ENCODE measurements around the gene PPP3CA. TPM values are rescaled to one million over a fixed set of nuclear protein-coding genes. Genes with fewer than 3 reads are reported as not detected.
A peak's percentile ranks its signal among the peaks of the same experiment; 100 is the strongest.

PPP3CA gene
- total RNA-seq, 2 experiments from 2014 or later: 24.6 to 25.9 TPM

DNA sequence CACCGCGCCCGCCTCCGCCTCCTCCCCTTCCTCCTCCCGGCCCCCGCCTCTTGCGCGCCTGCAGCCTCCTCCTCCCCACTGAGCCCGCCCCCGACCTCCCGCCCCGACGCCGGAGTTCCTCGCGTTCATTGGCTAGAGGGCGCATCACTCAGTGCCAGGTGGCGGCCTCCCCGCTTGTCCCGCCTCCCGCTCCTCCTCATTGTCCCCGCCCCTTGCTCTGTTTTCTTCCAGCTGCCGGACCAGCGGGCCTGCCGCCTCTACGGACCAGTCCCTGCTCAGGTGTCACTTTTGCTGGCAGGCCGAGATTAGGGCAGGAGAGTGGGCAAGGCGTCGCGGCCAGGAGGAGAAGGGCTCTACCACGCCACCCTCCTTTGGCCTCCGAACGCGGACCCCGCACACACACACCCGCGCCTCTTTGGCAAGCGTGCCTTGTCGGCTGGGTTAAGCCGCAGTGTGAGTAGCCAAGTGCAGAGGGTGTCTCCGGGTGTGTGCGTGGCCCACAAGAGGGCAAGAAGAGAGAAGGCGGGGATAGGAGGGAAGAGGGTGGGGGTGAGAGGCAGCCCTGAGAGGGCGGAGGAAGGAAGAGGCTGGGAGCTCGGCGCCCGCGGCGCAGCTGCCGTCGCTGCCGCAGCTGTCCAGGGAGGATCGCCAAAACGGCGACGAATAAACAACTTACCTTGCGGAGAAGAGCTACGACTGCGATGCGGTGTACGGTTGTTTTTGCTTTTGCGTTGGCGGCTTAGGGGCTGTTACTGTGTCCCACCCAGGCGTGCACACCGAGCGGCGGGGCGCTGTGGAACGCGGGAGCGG lies 436 bp upstream of the PPP3CA start:
- Mint-ChIP-seq H3K36me3 (ENCODE audit: low read depth) (peaks cover 8% of the 10 kb centered on the region), H3K4me3 (peak overlapping the region; percentile 97), H3K27me3 (peaks cover 44% of the 10 kb centered on the region), H3K4me1 (peaks cover 32% of the 10 kb centered on the region), H3K9me3 (no peaks in the 10 kb centered on the region), H3K27ac (peak overlapping the region; percentile 92)
- DNase-seq: peak; percentile 98
- ChIA-PET CTCF (interaction anchor here (0.6 to 1.1 kb wide), 3 partner anchors 22 to 360 kb away, joined by 3 read pairs; no protein-coding TSS in a partner anchor), POLR2A (no interaction called here)

DNA sequence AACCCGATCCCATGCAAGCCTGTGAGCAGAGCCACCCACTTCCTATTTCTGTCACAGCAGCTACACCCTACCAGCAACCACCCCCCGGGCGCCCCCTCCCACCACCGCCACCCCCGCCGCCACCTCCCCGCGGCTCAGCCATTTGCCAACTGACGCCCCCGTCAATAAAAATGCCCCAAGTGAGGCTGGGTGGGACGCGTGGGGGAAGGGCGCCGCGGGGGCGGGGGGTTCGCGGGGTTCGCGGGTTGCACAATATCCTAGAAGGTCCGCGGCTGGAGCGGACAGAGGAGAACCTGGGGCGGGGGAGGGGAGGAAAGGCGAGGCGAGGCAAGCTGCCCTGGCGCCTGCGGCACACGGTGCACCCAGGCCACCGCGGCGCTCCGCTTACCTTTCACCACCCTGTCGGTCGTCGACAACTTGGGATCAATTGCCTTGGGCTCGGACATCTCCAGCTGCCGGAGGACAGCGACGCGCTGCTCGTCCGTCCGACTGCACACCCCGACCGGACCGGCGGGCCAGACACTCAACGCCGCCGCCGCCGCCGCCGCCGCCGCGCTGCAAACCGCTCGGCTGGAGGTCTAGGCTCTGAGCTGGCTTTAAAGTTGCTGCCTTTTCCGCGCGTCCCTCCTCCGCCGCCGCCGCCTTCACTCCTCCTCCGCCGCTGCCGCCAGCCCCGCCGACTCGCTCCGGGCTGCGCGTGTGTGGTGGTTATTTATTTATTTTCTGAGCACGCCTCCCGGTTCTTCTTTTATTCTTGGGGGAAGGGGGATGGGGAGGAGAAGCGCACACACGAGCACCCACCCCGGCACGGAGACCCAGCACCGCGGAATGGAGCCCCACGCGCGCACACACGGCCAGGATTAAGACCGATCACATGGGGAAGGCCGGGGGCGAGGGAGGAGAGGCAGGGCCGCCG lies 717 bp downstream of the PPP3CA start:
- Mint-ChIP-seq H3K27ac (peak overlapping the region; percentile 92), H3K36me3 (ENCODE audit: low read depth) (peaks cover 8% of the 10 kb centered on the region), H3K27me3 (peaks cover 46% of the 10 kb centered on the region), H3K4me3 (peak overlapping the region; percentile 97), H3K4me1 (peaks cover 36% of the 10 kb centered on the region), H3K9me3 (no peaks in the 10 kb centered on the region)
- peak; percentile 59 for DNase-seq
- POLR2A ChIA-PET: interaction anchor here (0.7 kb wide), 1 partner anchor 237 kb away, joined by 3 read pairs; no protein-coding TSS in a partner anchor
- CTCF ChIA-PET: no interaction called here

DNA sequence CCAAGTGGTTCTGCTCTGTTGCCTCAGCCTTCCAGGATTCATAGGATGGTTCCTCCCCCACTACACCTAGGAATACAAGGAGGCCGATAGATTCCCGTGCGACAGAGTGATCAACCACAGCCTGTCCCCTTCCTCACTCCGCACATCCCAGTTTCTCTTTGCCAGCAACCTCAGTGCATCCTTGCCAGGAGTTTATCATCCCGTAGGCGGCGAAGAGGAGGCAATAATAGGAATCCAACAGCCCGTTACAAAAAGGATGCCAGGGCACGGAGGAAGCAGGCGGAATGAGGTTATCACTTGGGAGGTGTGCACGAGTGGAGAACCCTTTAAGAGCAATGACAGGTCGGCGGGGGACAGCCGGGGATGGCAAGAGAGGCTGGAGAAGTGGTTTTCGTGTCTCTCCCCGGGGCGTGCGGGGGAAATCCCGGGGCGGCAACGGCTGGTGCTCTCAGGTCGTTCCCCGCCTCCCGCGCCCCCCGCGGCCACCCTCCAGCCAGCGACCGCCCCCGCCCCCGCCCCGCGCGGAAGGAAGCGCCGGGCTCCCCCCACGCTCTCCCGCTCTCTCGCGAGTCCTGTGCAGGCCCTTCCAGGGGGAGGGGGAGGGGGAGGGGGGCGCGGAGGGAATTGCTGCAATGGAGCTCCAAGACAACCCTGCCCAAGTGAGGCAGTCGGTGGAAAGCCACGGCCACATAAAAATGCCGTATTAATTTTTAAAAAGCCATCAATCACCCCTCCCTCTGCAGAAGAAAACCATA lies 1.6 kb downstream of the PPP3CA start:
- Mint-ChIP-seq H3K9me3 (no peaks in the 10 kb centered on the region), H3K4me1 (peaks cover 40% of the 10 kb centered on the region), H3K4me3 (peak overlapping the region; percentile 97), H3K27ac (peak overlapping the region; percentile 81), H3K36me3 (ENCODE audit: low read depth) (peaks cover 12% of the 10 kb centered on the region), H3K27me3 (peaks cover 46% of the 10 kb centered on the region)
- ChIA-PET POLR2A (no interaction called here), CTCF (no interaction called here)
- peak; percentile 52 for DNase-seq

DNA sequence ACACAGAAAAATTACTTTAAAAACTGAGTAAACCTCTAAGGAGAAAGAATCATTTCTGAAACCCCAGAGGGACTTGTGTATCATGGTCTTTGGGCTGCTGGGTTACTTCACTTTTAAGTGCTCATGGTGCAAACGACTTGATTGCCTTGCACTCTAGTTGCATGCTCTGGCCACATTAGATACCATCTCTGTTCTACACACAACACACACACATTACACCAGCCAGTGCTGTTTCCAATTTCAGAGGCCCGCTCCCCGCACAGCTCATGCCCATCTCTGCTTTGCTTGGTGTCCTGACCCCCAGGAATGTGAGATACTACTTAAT lies 2.1 kb downstream of the PPP3CA start:
- H3K36me3 Mint-ChIP-seq (ENCODE audit: low read depth): peaks cover 12% of the 10 kb centered on the region
- POLR2A ChIA-PET: no interaction called here
- peak overlapping the region; percentile 81 for H3K27ac Mint-ChIP-seq
- no peaks in the 10 kb centered on the region for H3K9me3 Mint-ChIP-seq
- H3K4me1 Mint-ChIP-seq: peaks cover 43% of the 10 kb centered on the region
- DNase-seq: no peak
- CTCF ChIA-PET: no interaction called here
- H3K4me3 Mint-ChIP-seq: peak overlapping the region; percentile 97
- H3K27me3 Mint-ChIP-seq: peaks cover 43% of the 10 kb centered on the region

DNA sequence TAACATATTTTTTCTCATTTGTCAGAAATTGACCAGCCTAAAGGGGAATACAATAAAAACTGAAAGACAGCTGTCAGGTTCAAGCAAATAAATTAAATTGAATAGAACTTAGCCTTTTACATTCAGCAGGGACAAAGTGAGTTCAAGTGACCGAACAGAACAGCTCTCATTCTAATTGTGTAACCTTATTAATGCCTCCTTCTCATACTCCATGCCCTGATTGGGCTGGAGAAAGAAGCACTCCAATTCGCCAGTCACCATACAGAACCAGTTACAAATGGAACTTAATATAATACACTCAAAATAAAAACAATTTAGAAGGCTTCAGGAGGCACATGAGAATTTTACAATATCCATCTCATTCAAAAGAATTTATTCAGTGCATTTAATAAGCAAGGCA lies 8.0 kb downstream of the PPP3CA start:
- POLR2A ChIA-PET: no interaction called here
- no peak overlapping the region for H3K27ac Mint-ChIP-seq
- no peaks in the 10 kb centered on the region for H3K9me3 Mint-ChIP-seq
- H3K4me3 Mint-ChIP-seq: no peak overlapping the region
- H3K36me3 Mint-ChIP-seq (ENCODE audit: low read depth): peaks cover 15% of the 10 kb centered on the region
- CTCF ChIA-PET: no interaction called here
- H3K4me1 Mint-ChIP-seq: peaks cover 35% of the 10 kb centered on the region
- peaks cover 24% of the 10 kb centered on the region for H3K27me3 Mint-ChIP-seq
- DNase-seq: no peak

DNA sequence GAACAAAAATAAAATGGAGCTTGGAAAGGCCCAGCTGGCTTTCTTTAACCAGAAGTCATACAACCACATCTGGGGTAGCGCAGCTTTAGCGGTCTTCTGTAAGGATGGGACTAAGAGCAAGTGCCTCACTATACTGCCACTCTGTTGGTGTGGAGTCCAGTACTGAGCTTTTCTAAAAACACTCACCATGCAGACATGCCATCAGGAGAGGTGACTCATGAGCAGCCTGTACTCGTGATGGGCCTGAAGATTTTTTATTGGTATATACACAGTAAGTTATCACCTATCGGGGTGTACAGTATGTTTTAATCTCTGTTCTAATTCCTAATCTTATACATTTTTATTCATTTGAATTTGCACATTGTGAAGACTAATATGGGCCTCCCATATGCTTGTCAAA lies 9.6 kb downstream of the PPP3CA start:
- Mint-ChIP-seq H3K27me3 (peaks cover 17% of the 10 kb centered on the region), H3K9me3 (no peaks in the 10 kb centered on the region), H3K36me3 (ENCODE audit: low read depth) (peaks cover 17% of the 10 kb centered on the region), H3K4me1 (peaks cover 27% of the 10 kb centered on the region), H3K27ac (no peak overlapping the region), H3K4me3 (no peak overlapping the region)
- ChIA-PET POLR2A (no interaction called here), CTCF (no interaction called here)
- DNase-seq: no peak

DNA sequence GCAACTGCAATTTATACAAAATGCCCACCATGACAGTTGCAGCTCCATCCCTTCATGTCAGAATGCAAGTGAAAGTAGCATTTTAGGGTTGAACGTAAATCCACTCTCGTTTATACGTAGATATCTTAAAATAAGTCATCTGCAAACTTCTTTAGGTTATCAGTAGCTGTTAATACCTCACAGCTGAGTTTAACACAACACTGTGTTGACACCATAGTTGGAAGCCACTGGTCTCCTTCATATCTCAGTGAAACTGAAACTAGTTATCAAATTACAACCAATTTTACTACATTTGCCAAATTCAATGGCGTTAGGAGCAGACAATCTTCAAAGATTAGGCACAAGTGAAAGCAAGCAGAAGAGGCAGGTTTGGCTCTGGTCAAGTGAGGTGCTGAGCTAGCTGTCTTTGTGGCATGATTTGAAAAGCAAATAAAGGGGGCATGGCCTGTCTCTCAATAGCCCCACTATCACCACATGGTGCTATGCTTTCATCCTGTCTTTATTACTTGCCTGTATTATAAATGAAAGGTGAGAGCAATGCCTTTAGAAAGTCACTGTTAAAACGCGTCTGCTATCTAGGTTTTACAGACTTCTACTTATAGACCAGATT lies 12.3 kb downstream of the PPP3CA start:
- DNase-seq: no peak
- Mint-ChIP-seq H3K27ac (peak overlapping the region; percentile 36), H3K4me1 (peaks cover 20% of the 10 kb centered on the region), H3K4me3 (no peak overlapping the region), H3K9me3 (no peaks in the 10 kb centered on the region), H3K27me3 (peaks cover 19% of the 10 kb centered on the region), H3K36me3 (ENCODE audit: low read depth) (peaks cover 14% of the 10 kb centered on the region)
- ChIA-PET CTCF (no interaction called here), POLR2A (no interaction called here)

GRCh38 chr4:101332424-101332823 lies 14.9 kb downstream of the PPP3CA start:
- Mint-ChIP-seq H3K4me3 (no peak overlapping the region), H3K27me3 (peaks cover 16% of the 10 kb centered on the region), H3K9me3 (no peaks in the 10 kb centered on the region), H3K27ac (no peak overlapping the region), H3K36me3 (ENCODE audit: low read depth) (peaks cover 10% of the 10 kb centered on the region), H3K4me1 (peaks cover 43% of the 10 kb centered on the region)
- POLR2A ChIA-PET: no interaction called here
- no peak for DNase-seq
- CTCF ChIA-PET: no interaction called here

DNA sequence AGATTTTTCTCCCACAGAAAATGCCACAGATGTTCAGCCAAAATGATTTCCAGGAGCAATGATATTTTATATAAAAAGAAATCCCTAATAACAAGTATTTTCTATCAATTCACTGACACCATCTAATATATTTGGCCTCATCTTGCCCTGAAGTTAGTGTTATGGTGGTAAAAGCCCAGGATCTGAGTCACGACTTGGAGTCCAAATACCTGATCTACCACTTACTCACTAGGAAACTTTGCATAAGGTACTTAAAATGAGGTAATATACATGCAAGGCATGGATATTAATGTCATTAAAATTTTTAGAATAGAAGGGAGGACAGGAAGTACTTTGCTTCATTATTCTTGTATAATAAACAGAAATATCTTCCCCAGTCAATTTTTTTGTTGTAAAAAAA lies 16.3 kb downstream of the PPP3CA start:
- Mint-ChIP-seq H3K9me3 (no peaks in the 10 kb centered on the region), H3K36me3 (ENCODE audit: low read depth) (peaks cover 14% of the 10 kb centered on the region), H3K27ac (no peak overlapping the region), H3K27me3 (peaks cover 23% of the 10 kb centered on the region), H3K4me1 (peaks cover 52% of the 10 kb centered on the region), H3K4me3 (no peak overlapping the region)
- ChIA-PET POLR2A (no interaction called here), CTCF (no interaction called here)
- DNase-seq: no peak

GRCh38 chr4:101329592-101329991 lies 17.7 kb downstream of the PPP3CA start:
- CTCF ChIA-PET: no interaction called here
- H3K4me1 Mint-ChIP-seq: peaks cover 41% of the 10 kb centered on the region
- peaks cover 13% of the 10 kb centered on the region for H3K36me3 Mint-ChIP-seq (ENCODE audit: low read depth)
- no peak overlapping the region for H3K4me3 Mint-ChIP-seq
- H3K9me3 Mint-ChIP-seq: no peaks in the 10 kb centered on the region
- peaks cover 24% of the 10 kb centered on the region for H3K27me3 Mint-ChIP-seq
- DNase-seq: no peak
- POLR2A ChIA-PET: interaction anchor here (0.6 kb wide), 1 partner anchor 123 kb away, joined by 5 read pairs; no protein-coding TSS in a partner anchor
- no peak overlapping the region for H3K27ac Mint-ChIP-seq

DNA sequence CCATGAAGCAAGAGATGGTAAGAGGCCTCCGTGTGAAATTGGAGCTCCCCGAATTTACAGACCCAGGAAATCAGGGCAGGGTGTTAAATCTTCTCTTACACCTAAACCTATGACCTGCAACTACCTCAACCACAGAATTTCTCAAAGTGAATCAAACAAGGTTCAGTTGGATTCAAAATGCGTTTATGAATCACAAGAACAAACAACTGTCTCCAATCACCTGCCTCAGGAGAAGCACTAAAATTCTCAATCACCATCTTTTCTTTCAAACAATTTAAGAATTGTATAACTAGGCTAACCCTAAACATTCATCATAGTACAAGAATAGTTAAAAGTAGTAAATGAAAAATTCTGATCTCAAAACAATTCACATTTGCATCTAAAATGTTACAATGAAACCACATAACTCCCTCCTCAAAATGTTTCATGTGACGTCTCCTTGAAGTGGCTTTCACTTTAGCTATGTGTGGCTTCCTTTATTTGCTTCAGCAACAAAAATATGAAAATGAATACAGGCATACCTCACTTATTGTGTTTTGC lies 19.2 kb downstream of the PPP3CA start:
- Mint-ChIP-seq H3K9me3 (no peaks in the 10 kb centered on the region), H3K4me3 (peak overlapping the region; percentile 64), H3K27ac (peak overlapping the region; percentile 84), H3K4me1 (peaks cover 42% of the 10 kb centered on the region), H3K27me3 (peaks cover 27% of the 10 kb centered on the region), H3K36me3 (ENCODE audit: low read depth) (peaks cover 15% of the 10 kb centered on the region)
- ChIA-PET POLR2A (no interaction called here), CTCF (interaction anchor here (1.6 to 1.9 kb wide), 2 partner anchors 8 to 10 kb away, joined by 4 to 5 read pairs; no protein-coding TSS in a partner anchor)
- DNase-seq: peak; percentile 48

- peaks cover 11% of the 10 kb centered on the region for H3K36me3 Mint-ChIP-seq (ENCODE audit: low read depth)
- H3K4me3 Mint-ChIP-seq: no peak overlapping the region
- H3K27ac Mint-ChIP-seq: no peak overlapping the region
- H3K9me3 Mint-ChIP-seq: no peaks in the 10 kb centered on the region
- peaks cover 21% of the 10 kb centered on the region for H3K27me3 Mint-ChIP-seq
- CTCF ChIA-PET: interaction anchor here (0.6 to 1.9 kb wide), 7 partner anchors 8 to 336 kb away, joined by 3 to 5 read pairs (median 3); no protein-coding TSS in a partner anchor
- no peak for DNase-seq
- H3K4me1 Mint-ChIP-seq: peaks cover 43% of the 10 kb centered on the region
- POLR2A ChIA-PET: no interaction called here
These were observed 20.8 kb downstream of the PPP3CA start for GRCh38 chr4:101326576-101326975.
